ENCODE measurements around the gene ARHGAP26. TPM values are rescaled to one million over a fixed set of nuclear protein-coding genes. Genes with fewer than 3 reads are reported as not detected.
"Not testable (repeated sequence)": the region's sequence is repeated elsewhere in the genome, so short reads cannot be mapped to it uniquely, and the experiment has no call there.

The ARHGAP26 gene
- total RNA-seq, 1 donor = 1.7 TPM

- peak; percentile 25 for TF ChIP-seq CTCF (IDR thresholded peaks at IDR 0.05; ENCODE audit: insufficient read depth, low read depth, low read length)
- not testable (repeated sequence) for H3K4me3 ChIP-seq (ENCODE audit: low read depth, low read length); DNase-seq (ENCODE audit: low read depth)
These were observed 195.3 kb downstream of the ARHGAP26 start for GRCh38 chr5:142965258-142966120.

- no peak for TF ChIP-seq CTCF (IDR thresholded peaks at IDR 0.05; ENCODE audit: insufficient read depth, low read depth, low read length)
These were observed 195.9 kb downstream of the ARHGAP26 start for GRCh38 chr5:142966121-142966420.

GRCh38 chr5:142969186-142969585 is 199.0 kb downstream of the ARHGAP26 start:
- no peak overlapping the region for H3K4me3 ChIP-seq (ENCODE audit: low read depth, low read length)
- no peak for TF ChIP-seq CTCF (IDR thresholded peaks at IDR 0.05; ENCODE audit: insufficient read depth, low read depth, low read length)
- no peak for DNase-seq (ENCODE audit: low read depth)

More at GRCh38 chr5:142966121-142966420, 195.9 kb downstream of the ARHGAP26 start:
- H3K4me3 ChIP-seq (ENCODE audit: low read depth, low read length) = no peak overlapping the region
- DNase-seq (ENCODE audit: low read depth) = no peak

GRCh38 chr5:142969624-142970439 is 199.7 kb downstream of the ARHGAP26 start:
- peak; percentile 35 for DNase-seq (ENCODE audit: low read depth)
- TF ChIP-seq CTCF (IDR thresholded peaks at IDR 0.05; ENCODE audit: insufficient read depth, low read depth, low read length) = no peak
- no peak overlapping the region for H3K4me3 ChIP-seq (ENCODE audit: low read depth, low read length)

GRCh38 chr5:142970440-142971030 is 200.4 kb downstream of the ARHGAP26 start:
- DNase-seq (ENCODE audit: low read depth) = no peak
- no peak overlapping the region for H3K4me3 ChIP-seq (ENCODE audit: low read depth, low read length)
- TF ChIP-seq CTCF (IDR thresholded peaks at IDR 0.05; ENCODE audit: insufficient read depth, low read depth, low read length) = no peak

GRCh38 chr5:142971303-142972013 is 201.3 kb downstream of the ARHGAP26 start:
- DNase-seq (ENCODE audit: low read depth) = no peak
- no peak overlapping the region for H3K4me3 ChIP-seq (ENCODE audit: low read depth, low read length)
- no peak for TF ChIP-seq CTCF (IDR thresholded peaks at IDR 0.05; ENCODE audit: insufficient read depth, low read depth, low read length)
